Spleen (tissue), 7 donors: Measurements from ENCODE around the gene TMEM131.

Experiments
- CTCF ChIP-seq, 11 experiments: fragments of 200-600 bp in 7 of 11; fragments of 450-650 bp in 4 of 11; sonication (generic) in 4 of 11; IDR thresholded peaks in 8 of 11; conservative IDR thresholded peaks in 3 of 11; 1 replicate in 7 of 11; 2 replicates in 4 of 11; pipeline versions ENCODE4 v1.4.0 to v1.8.0; 2016 to 2021; ENCODE audit warnings: antibody characterized with exemption in 11 of 11, inconsistent platforms in 4 of 11, mild to moderate bottlenecking in 1 of 11
- POLR2A ChIP-seq, 3 donors: fragments of 450-650 bp; IDR thresholded peaks; one replicate each; pipeline ENCODE4 v1.5.1; 2017; ENCODE audit warnings: antibody characterized with exemption in 3 of 3, mild to moderate bottlenecking in 1 of 3
- POLR2AphosphoS5 ChIP-seq, 3 donors: sonication (generic); formaldehyde crosslinking; IDR thresholded peaks; one replicate each; pipeline ENCODE4 v1.5.1; 2017; ENCODE audit warnings: antibody characterized with exemption in 3 of 3
- donor health status: DM: no; HTN: no; CAD: no; lungs with moderate emphysema.
- donor health status: DM: no; HTN: no; CAD: no.
- donor health status: DM: no; HTN: no; CAD: no.

- TF ChIP-seq CTCF (IDR thresholded peaks at IDR 0.05 in 8 of 11, conservative IDR thresholded peaks at IDR 0.05 in 3 of 11): no peak
- no peak for TF ChIP-seq POLR2A (IDR thresholded peaks at IDR 0.05)
- TF ChIP-seq POLR2AphosphoS5 (IDR thresholded peaks at IDR 0.05): no peak
Observed at GRCh38 chr2:97905294-97905693, 90.5 kb downstream of the TMEM131 start.
